MM.1S (cell line): ENCODE measurements around the gene ANKRD44.

ENCODE experiments used
- EZH2 ChIP-seq: fragments of 300-600 bp; sonication (generic); optimal IDR thresholded peaks from 2 replicates; pipeline ENCODE3; 2017; ENCODE audit warnings: low read depth, mild to moderate bottlenecking, antibody characterized with exemption, low read length, mixed read lengths
- EZH2phosphoT487 ChIP-seq: fragments of 300-600 bp; sonication (generic); IDR thresholded peaks from 2 replicates; pipeline ENCODE4 v1.6.1; 2018; ENCODE audit warnings: antibody characterized with exemption, low read length
- TF ChIP-seq, protein P1 (sequence below): fragments of 300-600 bp; sonication (generic); IDR thresholded peaks from 2 replicates; pipeline ENCODE4 v1.5.1; 2016; ENCODE audit warnings: antibody characterized with exemption, low read length, mixed read lengths

DNA sequence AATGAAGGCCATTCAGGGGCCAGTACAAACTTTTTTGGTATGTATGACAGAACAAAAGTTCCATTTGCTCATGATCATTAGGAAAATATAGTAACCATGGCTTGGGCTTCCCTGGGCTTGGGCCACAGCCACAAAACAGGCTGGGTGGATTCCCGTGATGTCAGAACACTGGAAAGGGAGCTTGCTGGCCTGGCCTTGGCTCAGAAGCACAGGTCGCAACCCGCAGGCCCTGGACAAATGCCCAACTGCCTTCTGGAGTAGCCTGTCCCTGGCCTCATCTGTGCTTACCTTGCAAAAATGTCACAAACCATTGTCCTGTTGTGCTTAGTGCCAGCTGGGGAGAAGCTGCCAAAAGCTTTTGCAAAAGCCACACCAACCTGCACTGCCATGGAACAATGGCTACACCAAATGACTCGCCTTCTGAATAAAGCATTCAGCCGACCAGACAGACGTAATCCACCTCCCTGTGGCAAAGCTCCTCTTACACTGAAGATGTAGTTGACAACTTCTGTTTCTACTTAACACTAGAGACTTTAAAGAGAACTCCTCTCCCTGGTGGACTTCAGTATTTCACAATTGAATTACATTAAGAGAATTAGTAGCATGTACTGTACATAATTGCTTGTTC lies 125.5 kb downstream of the ANKRD44 start:
- TF ChIP-seq, protein P1, sequence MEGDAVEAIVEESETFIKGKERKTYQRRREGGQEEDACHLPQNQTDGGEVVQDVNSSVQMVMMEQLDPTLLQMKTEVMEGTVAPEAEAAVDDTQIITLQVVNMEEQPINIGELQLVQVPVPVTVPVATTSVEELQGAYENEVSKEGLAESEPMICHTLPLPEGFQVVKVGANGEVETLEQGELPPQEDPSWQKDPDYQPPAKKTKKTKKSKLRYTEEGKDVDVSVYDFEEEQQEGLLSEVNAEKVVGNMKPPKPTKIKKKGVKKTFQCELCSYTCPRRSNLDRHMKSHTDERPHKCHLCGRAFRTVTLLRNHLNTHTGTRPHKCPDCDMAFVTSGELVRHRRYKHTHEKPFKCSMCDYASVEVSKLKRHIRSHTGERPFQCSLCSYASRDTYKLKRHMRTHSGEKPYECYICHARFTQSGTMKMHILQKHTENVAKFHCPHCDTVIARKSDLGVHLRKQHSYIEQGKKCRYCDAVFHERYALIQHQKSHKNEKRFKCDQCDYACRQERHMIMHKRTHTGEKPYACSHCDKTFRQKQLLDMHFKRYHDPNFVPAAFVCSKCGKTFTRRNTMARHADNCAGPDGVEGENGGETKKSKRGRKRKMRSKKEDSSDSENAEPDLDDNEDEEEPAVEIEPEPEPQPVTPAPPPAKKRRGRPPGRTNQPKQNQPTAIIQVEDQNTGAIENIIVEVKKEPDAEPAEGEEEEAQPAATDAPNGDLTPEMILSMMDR = no peak
- TF ChIP-seq EZH2 = no peak
- TF ChIP-seq EZH2phosphoT487 = no peak
